Stimulated activated CD4-positive, alpha-beta T cell treated with anti-CD3 and anti-CD28 coated beads, Interleukin-15, amount 100 ng/mL, for 48 hours (primary cell): Measurements from ENCODE around the gene GCLM.

Source experiments
- DNase-seq, 2 donors: peaks; one replicate each; pipeline ENCODE4 v3.0.0-alpha.2; 2020; ENCODE audit warnings: low read depth in 2 of 2

GCLM gene

GRCh38 chr1:93846992-93847810 is 62.0 kb downstream of the GCLM start:
- peak; percentile 76 to 79 for DNase-seq

- peak; percentile 61 to 69 for DNase-seq
Measured at GRCh38 chr1:93846206-93846991, 62.8 kb downstream of the GCLM start.

- peak; percentile 18 to 22 for DNase-seq
Measured at GRCh38 chr1:93845538-93846205, 63.6 kb downstream of the GCLM start.

GRCh38 chr1:93844262-93845045 is 64.8 kb downstream of the GCLM start:
- DNase-seq, result peak in 1 of 2 donors; percentile 8

- no peak for DNase-seq
Measured at GRCh38 chr1:93842750-93843500, 66.3 kb downstream of the GCLM start.

- DNase-seq, result no peak
Measured at GRCh38 chr1:93841771-93842170, 67.5 kb downstream of the GCLM start.

GRCh38 chr1:93840956-93841482 is 68.2 kb downstream of the GCLM start:
- DNase-seq, result no peak

GRCh38 chr1:93839753-93840152 is 69.5 kb downstream of the GCLM start:
- no peak for DNase-seq

- no peak for DNase-seq
Measured at GRCh38 chr1:93839307-93839706, 69.9 kb downstream of the GCLM start.

- DNase-seq, result no peak
Measured at GRCh38 chr1:93837961-93838360, 71.3 kb downstream of the GCLM start.
